Endothelial cell of umbilical vein (primary cell): ENCODE measurements around the gene C1orf159.

ENCODE experiments used
- POLR2A ChIP-seq: IDR thresholded peaks from 2 replicates; pipeline ENCODE4 v1.6.1; 2012; ENCODE audit warnings: low read depth, mild to moderate bottlenecking, control low read depth, low read length
- POLR2AphosphoS5 ChIP-seq: IDR thresholded peaks from 2 replicates; pipeline ENCODE4 v1.6.1; 2012; ENCODE audit warnings: low read depth, mild to moderate bottlenecking, control low read depth, low read length, moderate library complexity; ENCODE audit not compliant: insufficient read depth

DNA sequence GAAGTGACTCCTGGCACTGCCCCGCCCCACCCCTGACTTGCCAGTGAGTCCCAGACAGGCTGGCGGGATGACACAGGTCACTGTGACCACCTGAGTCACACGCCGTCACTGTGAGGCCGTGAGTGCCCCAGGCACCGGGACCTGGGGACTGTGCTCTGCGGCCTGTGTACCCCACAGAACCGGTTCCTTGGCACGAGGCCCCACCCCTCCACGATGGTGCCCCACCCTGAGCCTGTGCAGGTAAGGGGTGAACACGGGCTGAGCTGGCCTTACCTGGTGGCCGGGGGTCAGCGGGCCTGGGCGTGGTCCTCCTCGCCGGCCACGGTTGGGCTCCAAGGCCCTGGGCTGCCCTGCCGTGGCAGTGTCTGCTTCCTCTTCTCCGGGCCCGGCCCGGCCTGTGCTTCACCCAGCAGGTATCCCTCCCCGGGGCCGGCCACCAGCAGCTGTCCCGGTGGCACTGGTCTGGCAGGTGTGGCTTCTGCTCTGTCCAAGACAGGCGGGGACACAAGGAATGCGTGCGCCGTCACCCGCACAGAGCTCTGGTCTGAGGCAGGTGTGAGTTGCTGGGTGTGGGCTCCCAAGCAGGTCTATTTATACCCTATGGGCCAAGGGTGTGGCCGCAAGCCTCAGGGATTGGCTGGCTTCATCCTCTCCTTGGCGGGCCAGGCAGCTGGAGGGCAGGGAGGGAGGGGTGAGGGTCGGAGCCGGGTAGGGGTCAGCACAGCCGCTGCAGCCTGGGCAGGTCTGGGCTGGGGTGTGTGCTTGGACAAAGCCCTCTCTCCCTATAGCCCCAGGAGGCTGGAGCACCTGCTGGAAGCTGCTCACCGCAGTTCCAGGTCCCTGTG is 41.9 kb downstream of the C1orf159 start, which contains the start of gene RNF223:
- no peak for TF ChIP-seq POLR2AphosphoS5
- TF ChIP-seq POLR2A, result no peak
